Type B pancreatic cell (in vitro differentiated cells): ENCODE measurements around the gene LRRC30. TPM values are rescaled to one million over a fixed set of nuclear protein-coding genes. Genes with fewer than 3 reads are reported as not detected.

Source experiments
- DNase-seq: peaks from one replicate; pipeline ENCODE4 v3.0.0; 2021; ENCODE audit warnings: mixed read lengths; ENCODE audit not compliant: unreplicated experiment; ENCODE audit errors: extremely low spot score
- H3K27ac Mint-ChIP-seq: 2 replicates; pipeline ENCODE4 v1.8.0; 2021; ENCODE audit warnings: mild to moderate bottlenecking, mixed read lengths
- H3K27me3 Mint-ChIP-seq: 2 replicates; pipeline ENCODE4 v1.8.0; 2021; ENCODE audit warnings: mixed read lengths
- H3K36me3 Mint-ChIP-seq: 2 replicates; pipeline ENCODE4 v1.8.0; 2021; ENCODE audit warnings: mixed read lengths
- H3K4me1 Mint-ChIP-seq: one replicate; pipeline ENCODE4 v1.8.0; 2021; ENCODE audit warnings: mixed read lengths; ENCODE audit not compliant: unreplicated experiment
- H3K4me3 Mint-ChIP-seq: 2 replicates; pipeline ENCODE4 v1.8.0; 2021; ENCODE audit warnings: mild to moderate bottlenecking, mixed read lengths
- H3K9me3 Mint-ChIP-seq: 2 replicates; pipeline ENCODE4 v1.8.0; 2021; ENCODE audit warnings: mixed read lengths
- total RNA-seq: library from RNA; stranded (reverse); gene quantifications from 2 replicates; pipeline ENCODE4 v1.2.1, GENCODE V29; 2021; ENCODE audit warnings: low replicate concordance
- TF ChIP-seq, protein P1 (sequence below): fragments of 200-600 bp; sonication (generic); conservative IDR thresholded peaks from 2 replicates; pipeline ENCODE4 v1.5.0; 2021; ENCODE audit warnings: antibody characterized with exemption, mild to moderate bottlenecking

The LRRC30 gene
- total RNA-seq, 1 donor from 2014 or later, result not detected

DNA sequence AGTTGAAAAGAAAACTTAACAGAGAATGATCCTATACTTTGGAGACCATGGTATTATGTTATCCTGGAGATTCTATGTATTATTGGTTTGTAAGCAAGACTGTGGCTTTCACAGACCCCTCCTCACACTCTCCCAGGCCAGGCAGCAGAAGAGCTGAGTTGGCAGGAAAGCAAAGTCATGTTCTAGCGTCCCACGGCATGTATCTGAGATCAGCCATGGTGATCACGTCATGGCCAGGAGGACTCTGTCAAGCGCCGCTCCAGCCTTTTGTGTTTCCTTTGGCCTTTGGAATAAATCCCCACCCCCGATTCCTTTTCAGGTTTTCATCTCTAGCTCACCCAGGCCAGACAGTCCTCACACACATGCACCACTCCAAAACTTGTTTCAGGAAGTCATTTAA, 39.1 kb downstream of the LRRC30 start:
- H3K27ac Mint-ChIP-seq, result no peak overlapping the region
- H3K36me3 Mint-ChIP-seq, result no peaks in the 10 kb centered on the region
- H3K4me3 Mint-ChIP-seq, result no peak overlapping the region
- TF ChIP-seq, protein P1, sequence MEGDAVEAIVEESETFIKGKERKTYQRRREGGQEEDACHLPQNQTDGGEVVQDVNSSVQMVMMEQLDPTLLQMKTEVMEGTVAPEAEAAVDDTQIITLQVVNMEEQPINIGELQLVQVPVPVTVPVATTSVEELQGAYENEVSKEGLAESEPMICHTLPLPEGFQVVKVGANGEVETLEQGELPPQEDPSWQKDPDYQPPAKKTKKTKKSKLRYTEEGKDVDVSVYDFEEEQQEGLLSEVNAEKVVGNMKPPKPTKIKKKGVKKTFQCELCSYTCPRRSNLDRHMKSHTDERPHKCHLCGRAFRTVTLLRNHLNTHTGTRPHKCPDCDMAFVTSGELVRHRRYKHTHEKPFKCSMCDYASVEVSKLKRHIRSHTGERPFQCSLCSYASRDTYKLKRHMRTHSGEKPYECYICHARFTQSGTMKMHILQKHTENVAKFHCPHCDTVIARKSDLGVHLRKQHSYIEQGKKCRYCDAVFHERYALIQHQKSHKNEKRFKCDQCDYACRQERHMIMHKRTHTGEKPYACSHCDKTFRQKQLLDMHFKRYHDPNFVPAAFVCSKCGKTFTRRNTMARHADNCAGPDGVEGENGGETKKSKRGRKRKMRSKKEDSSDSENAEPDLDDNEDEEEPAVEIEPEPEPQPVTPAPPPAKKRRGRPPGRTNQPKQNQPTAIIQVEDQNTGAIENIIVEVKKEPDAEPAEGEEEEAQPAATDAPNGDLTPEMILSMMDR, result no peak
- peaks cover 7% of the 10 kb centered on the region for H3K27me3 Mint-ChIP-seq
- H3K9me3 Mint-ChIP-seq, result no peaks in the 10 kb centered on the region
- DNase-seq, result no peak
- H3K4me1 Mint-ChIP-seq, result no peaks in the 10 kb centered on the region

DNA sequence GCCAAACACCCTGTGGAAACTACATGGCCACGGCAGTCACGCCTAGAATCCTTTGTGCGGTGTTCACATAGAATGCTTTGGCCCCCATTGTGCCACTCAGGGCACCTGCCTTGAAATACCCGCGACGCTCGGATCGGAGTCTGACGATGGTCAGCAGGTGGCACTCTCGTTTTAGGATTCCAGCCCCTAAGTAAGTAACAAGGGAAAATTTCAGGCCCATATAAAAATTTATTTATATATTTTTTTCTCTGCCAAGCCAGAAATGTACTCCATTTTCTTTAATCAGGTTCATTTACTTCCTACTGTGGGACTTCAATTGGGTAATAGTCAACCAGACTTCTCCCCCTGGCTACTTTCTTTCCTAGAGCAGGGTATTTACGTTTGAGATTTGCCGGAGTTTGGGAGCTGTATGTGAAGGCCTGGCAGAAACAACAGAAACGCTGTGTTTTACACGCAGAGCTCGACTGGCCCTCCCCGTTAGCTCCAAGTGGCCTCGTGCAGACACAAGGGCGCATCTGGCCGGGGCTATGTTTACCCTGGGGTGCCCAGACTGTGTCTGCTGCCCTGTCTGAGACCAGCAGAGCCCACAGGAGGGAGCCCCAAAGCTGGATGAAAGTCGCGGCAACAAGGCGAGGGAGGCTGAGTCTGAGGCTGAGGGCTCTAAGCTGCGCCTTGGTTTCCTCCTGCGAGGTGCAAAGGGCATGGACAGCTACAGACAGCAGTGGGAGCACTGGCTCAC, 41.6 kb downstream of the LRRC30 start:
- no peak for DNase-seq
- TF ChIP-seq, protein P1, result peak; percentile 76
- Mint-ChIP-seq H3K27ac (no peak overlapping the region), H3K4me1 (no peaks in the 10 kb centered on the region), H3K9me3 (no peaks in the 10 kb centered on the region), H3K36me3 (no peaks in the 10 kb centered on the region), H3K27me3 (peaks cover 12% of the 10 kb centered on the region), H3K4me3 (no peak overlapping the region)

DNA sequence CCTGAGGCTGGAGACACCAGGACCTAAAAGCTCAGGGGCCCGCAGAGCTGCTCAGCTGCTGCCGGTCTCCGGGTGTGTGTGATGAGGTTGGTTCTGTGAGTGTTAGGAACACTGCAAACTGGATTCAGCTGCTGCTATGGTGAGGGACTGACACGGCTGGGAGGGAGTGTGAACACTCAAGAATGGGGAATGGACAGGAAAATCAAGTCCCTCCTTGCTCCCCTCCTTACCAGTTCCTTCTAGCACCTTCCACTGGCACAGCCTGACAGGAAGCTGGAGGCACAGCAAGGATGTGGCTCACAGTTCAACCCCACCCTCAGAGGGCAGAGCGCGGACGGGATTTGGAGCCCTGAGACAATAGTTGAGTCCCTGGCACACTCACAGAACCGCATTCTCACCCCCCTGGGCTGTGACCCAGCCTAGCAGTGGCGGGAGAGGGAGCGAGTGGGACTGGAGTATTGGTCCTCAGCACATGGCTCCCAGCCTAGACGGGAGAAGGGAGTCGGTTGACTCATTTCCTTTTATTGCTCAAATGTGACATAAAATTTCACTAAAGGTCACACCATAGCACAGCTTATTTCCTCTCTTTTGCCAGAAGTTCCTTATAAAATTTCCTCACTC, 42.5 kb downstream of the LRRC30 start:
- H3K36me3 Mint-ChIP-seq, result no peaks in the 10 kb centered on the region
- no peaks in the 10 kb centered on the region for H3K9me3 Mint-ChIP-seq
- no peaks in the 10 kb centered on the region for H3K4me1 Mint-ChIP-seq
- TF ChIP-seq, protein P1, result no peak
- H3K27me3 Mint-ChIP-seq, result peaks cover 16% of the 10 kb centered on the region
- no peak for DNase-seq
- H3K27ac Mint-ChIP-seq, result no peak overlapping the region
- H3K4me3 Mint-ChIP-seq, result no peak overlapping the region

DNA sequence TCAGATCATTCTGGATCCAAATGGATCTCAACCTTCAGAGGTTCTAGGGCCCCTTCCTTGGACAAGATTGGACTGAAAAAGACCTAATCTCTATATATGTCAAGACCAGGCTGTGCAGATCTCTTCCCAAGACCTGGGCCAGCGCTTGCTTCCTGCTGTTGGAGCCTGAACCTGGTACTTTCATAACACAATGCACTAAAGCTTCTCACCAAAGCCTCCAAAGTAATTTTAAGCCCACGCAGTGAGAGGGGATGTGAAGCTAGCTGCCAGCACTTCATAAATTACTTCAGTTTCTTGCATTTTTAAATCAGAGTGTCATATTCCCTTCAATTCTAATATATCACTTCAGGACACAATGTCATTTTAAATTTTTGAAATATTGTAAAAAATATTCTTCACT, 50.7 kb downstream of the LRRC30 start:
- no peaks in the 10 kb centered on the region for H3K9me3 Mint-ChIP-seq
- H3K36me3 Mint-ChIP-seq, result no peaks in the 10 kb centered on the region
- TF ChIP-seq, protein P1, result no peak
- H3K27me3 Mint-ChIP-seq, result peaks cover 21% of the 10 kb centered on the region
- H3K27ac Mint-ChIP-seq, result no peak overlapping the region
- H3K4me1 Mint-ChIP-seq, result no peaks in the 10 kb centered on the region
- no peak overlapping the region for H3K4me3 Mint-ChIP-seq
- no peak for DNase-seq

Other genes starting within 250 kb of the LRRC30 start
- gene LAMA1, start 113.3 kb upstream of the LRRC30 start, total RNA-seq, result 59.3 and 75.0 TPM in 2 replicates